HG02970 (cell line): Measurements from ENCODE around the gene MYBL2.
"Not testable (repeated sequence)": the region's sequence is repeated elsewhere in the genome, so short reads cannot be mapped to it uniquely, and the experiment has no call there.

ENCODE experiments used
- ATAC-seq: cut with Tn5 transposase; IDR thresholded peaks from one replicate; pipeline ENCODE4 v1.9.1; 2021; ENCODE audit warnings: mild to moderate bottlenecking, moderate library complexity, moderate number of reproducible peaks; ENCODE audit not compliant: unreplicated experiment, low FRiP score

The MYBL2 gene

DNA sequence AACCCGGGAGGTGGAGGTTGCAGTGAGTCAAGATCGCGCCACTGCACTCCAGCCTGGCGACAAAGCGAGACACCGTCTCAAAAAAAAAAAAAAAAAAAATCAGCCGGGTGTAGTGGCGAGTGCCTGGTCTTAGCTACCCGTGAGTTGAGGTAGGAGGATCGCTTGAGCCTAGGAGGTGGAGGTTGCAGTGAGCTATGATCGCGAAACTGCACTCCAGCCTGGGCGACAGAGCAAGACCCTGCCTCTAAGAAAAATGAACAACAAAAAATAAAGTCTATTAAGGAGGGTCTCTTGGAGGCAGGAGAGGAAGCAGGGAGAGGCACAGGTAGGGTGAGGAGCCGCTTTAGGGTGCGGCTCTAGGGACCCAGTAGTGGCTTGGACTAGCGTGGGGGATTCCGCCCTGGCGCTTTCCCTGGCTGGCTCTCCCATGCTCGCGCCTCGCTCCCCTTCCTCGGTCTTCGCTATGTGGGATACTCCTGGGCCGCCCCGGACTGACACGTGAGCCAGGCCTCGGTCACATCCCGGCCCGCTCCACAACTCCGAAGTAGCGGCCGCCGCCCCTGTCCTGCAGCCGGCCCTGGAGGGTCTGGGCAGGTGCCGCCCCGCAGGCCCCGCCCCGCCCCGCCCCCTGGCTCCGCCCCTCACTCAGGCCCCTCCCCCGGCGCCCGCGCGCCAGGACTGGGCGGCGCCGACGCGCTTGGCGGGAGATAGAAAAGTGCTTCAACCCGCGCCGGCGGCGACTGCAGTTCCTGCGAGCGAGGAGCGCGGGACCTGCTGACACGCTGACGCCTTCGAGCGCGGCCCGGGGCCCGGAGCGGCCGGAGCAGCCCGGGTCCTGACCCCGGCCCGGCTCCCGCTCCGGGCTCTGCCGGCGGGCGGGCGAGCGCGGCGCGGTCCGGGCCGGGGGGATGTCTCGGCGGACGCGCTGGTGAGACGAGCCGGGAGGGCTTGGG, at the start of gene MYBL2:
MYBL2 (plus strand) TSS at position 739 of the 953 bp plus-strand sequence; CDS start at position 909, 170 bp downstream.
- peak; percentile 65 for ATAC-seq

DNA sequence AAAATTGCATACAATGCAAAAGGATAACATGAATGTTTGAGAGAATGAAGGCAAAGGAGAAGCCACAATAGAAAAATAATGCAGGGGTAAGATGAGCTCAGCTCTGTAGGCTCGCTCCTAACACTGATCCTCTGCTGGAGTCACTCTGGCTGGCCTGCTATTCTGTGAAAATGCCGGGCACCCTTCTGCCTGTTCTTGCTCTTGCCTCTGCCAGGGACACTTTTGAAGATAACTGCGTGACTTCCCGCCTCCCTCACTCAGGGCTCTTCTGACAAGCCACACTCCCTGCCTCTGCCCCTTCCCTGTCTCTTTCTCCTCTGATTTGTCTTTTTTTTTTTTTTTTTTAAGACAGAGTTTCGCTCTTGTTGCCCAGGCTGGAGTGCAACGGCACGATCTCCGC, 35.3 kb upstream of the MYBL2 start:
- ATAC-seq, result no peak

DNA sequence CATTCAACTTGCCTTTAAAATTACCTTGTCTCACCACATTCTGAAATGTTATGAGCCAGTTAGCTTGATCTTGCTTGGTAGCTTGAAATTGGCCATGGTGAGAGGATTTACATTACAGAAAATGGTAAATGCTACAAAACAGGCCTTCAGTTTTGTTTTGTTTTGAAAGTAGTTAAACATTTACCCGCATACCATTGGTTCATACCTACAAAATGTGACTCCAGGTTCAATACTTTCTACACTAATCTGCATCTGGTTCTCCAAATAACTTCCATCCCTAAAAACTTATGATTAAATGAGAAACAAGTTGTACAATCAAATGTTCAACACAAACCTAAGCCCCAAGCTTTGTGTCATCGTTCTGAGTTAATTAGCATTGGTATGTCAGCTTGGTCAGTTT, 30.5 kb upstream of the MYBL2 start:
- no peak for ATAC-seq

DNA sequence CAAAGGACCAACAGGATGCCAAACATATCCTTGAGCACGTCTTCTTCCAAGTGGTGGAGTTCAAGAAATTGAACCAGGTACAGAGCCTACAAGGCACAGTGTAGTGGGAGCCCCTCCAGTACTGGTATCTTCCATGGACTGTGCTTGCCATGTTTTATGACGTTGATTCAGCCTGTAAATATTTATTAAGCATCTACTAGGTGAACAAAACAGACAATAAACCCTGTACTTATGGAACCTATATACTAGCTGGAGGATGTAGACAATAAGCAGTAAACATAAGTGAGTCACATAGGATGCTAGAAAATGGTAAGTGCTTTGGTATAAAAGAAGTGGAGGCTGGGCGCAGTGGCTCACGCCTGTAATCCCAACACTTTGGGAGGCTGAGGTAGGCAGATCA, 24.4 kb upstream of the MYBL2 start:
- no peak for ATAC-seq

DNA sequence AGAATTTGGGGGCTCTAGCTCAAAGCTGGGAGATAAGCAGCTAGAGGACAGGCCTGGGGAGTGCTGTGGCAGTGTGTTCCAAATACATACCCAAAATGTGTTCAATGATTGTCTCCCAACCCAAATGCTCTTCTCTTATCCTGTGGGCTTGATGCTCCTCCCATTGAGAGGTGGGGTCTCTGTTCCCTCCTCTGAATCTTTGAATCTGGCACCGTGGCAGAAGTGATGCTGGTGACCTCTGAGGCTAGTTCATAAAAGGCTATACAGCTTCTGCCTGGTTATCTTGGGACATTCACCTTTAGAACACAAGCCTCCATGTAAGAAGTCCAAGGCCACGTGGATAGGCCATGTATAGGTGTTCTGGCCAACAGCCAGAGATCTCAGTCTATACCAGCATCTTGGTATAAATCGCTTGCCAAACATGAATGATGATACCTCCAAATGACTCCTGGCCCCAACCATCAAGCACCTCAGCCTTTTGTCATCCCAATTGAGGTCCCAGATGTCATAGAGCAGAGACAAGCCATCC, 15.9 kb upstream of the MYBL2 start:
- no peak for ATAC-seq

DNA sequence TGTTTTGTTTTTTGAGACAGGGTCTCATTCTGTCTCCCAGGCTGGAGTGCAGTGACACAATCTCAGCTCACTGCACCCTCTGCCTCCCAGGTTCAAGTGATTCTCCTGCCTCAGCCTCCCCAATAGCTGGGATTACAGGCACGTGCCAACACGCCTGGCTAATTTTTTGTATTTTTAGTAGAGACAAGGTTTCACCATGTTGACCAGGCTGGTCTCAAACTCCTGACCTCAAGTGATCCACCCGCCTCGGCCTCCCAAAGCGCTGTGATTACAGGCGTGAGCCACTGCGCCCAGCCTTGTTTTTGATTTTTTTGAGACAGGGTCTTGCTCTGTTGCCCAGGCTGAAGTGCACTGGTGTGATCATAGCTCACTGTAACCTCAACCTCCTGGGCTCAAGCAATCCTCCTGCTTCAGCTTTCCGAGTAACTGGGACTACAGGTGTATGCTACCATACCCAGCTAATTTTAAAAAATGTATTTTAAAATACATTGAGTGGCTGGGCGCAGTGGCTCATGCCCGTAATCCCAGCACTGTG, 15.2 kb upstream of the MYBL2 start:
- ATAC-seq, result not testable (repeated sequence)

DNA sequence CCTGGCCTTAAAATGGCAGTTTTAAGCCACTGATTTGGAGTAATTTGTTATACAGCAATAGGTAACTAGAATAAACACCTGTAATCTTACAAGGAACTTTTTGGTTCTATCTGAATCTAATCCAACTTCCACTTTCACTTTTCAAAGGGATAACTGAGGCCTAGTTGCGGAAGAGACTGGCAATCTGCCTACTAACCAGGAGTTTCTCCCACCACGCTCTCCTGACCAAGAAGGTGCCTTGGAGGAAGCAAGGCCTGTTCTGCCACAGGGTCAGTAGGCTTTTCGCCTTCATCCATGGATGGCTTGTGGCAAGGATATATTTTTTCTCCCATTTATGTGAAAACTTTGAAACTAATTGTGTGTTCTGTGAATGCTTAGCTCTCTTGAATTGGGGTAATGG, 12.9 kb upstream of the MYBL2 start:
- no peak for ATAC-seq

DNA sequence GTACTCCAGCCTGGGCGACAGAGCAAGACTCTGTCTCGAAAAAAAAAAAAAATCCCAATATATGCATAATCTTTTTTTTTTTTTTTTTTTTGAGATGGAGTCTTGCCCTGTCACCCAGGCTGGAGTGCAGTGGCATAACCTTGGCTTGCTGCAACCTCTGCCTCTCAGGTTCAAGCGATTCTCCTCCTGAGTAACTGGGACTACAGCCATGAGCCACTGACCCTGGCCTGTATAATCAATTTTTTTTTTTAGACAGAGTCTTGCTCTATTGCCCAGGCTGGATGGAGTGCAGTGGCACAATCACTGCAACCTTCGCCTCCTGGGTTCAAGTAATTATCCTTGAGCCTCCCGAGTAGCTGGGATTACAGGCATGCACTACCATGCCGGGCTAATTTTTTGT, 11.7 kb upstream of the MYBL2 start:
- ATAC-seq, result not testable (repeated sequence)

DNA sequence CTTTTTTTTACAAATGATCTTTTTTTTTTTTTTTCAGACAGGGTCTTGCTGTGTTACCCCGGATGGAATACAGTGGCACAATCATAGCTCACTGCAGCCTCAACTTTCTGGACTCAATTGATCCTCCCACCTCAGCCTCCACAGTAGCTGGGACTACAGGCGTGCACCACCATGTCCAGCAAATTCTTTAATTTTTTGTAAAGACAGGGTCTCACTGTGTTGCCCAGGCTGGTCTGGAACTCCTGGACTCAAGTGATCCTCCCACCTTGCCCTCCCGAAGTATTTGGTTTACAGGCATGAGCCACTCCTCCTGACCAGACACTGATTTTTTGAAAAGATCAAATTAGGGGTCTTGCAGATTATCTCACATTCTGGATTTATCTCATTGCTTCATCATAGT, 11.0 kb upstream of the MYBL2 start:
- no peak for ATAC-seq

DNA sequence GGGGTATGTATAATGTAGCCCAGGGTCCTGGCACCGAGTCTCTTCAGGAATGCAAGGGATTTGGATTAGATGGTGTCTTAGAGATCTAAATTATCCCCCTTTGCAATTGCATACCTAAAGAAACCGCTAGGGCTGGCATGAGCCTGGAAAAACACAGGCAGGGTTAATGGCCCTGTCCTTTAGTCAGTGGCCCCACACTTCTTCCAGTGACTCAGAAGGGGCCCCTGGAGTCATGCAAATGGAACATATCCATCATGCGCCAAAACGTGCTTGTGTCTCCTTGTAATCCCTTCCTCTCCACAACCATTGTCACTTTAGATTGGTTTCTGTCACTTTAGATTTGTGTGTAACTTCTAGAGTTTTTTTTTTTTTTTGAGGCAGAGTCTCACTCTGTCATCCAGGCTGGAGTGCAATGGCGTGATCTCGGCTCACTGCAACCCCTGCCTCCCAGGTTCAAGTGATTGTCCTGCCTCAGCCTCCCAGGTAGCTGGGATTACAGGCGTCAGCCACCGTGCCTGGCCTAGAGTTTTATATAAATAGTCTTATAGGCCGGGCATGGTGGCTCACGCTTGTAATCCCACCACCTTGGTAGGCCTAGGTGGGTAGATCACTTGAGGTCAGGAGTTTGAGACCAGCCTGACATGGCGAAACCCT, 8.7 kb upstream of the MYBL2 start:
- no peak for ATAC-seq

DNA sequence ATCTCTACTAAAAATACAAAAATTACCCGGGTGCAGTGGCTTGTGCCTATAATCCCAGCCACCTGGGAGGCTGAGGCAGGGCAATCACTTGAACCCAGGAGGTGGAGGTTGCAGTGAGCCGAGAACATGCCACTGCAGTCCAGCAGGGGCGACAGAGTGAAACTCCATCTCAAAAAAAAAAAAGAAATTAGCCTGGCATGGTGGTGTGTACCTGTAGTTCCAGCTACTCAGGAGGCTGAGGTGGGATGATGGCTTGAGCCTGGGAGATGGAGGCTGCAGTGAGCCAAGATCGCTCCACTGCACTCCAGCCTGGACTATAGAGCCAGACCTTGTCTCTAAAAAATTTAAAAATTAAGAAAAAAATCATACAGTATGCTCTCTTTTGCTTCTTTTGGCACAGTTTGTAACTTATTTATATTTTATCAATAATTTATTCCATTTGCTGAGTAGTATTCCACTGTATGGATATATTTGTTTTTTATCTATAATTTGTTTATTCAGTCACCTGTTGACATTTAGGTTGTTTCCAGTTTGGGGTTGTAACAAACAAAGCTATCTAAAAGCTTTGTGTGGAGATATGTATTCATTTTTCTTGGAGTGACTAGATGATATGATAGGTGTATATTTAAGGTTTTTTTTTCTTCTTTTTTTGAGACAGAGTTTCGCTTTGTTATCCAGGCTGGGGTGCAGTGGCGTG, 8.0 kb upstream of the MYBL2 start:
- ATAC-seq, result no peak

DNA sequence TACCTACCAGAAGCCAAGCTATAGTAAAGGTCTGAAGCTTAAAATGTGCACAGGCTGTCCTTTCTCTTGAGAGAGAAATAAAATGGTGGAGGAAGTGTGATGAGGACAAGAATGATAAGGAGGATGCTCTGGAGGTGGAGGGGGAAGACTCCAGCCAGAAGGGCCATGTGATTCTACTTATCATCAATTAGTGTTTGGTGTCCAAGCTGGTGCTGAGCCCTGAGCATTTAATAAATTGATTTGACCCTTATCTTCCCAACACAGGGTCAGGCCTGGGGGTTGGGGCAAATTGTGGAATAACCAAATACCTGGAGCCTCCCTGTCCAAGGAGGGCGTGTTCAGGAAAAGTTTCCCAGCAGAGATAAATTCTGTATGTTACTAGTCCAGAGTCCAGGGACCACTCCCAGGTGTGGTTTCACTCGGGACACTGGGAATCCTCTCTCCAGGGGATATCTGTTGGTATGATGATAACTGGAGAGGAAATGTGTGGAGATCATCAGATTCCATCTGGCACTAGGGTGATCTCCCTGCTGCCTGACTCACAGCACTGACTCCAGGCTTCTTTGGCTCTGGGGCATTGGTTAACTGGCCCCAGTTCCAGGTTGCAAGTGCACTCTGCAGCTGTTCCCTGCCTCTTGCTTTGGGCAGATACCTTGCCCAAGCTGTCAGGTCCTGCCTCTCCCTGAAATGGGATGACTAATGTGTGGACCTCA, 3.8 kb upstream of the MYBL2 start:
- ATAC-seq, result no peak

DNA sequence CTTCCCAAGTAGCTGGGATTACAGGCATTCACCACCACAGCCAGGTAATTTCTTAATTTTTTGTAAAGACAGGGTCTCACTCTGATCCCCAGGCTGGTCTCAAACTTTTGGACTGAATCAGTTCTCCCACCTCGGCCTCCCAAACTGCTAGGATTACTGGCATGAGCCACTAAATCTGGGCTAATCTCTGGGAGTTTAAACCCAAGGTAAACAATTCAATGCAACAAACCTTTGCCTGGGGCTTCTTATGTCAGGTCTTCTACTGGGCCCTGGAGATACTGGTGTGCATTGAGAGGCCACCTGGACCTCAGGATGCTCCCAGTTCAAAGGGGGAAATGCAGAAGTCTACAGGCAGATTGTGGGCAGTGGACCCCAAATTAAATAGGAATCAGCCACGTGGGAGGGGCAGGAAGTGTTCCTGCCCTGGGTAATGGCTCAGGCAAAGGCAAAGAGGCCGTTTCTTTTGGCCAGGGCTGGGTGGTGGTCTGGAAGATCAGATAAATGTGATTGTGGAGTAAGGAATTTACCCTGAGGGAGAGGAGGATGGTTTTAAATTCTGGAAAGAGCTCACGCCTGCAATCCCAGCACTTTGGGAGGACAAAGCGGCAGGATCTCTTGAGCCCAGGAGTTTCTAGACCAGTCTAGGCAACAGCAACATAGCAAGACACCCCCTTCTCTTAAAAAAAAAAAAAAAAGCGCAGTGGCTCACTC, 1.3 kb upstream of the MYBL2 start:
- no peak for ATAC-seq

DNA sequence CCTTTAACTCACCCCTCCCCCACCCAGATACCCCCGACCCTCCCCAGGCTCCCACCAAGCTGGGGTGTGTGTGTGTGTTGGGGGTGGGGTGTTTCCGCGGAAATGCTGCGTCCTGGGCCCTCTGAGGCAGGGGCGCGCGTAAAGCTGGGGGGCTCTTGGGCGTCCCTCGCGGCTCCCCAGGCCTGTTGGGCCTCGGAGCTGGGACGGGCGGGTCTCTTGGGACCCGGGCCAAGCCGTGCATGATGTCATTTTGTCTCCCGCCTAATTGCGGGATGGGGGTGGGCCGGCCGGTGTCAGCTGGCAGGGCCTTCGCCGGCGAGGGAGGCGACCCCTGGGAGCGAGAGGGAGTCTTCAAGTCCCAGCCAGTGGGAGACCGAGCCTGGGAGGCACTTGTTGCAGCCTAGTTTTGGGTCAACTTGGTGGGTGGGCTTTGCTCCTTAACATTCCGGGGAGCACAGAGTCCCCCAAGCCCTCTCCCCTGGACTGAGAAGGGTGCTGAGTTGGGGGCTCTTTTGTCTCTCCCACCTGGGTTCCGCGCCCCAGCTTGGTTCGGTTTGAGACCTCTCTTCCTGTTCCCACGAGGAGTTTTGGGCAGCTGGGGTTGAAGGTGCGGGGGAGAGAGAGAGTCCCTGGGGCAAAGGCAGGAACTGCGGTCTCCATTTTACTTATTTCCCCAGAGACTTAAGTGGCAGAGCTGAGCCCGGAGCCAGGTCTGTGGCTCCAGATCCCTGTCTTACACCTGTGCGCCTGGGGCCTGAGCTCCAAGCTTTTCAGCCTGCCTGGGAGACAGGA, 623 bp downstream of the MYBL2 start:
- ATAC-seq, result peak; percentile 17

DNA sequence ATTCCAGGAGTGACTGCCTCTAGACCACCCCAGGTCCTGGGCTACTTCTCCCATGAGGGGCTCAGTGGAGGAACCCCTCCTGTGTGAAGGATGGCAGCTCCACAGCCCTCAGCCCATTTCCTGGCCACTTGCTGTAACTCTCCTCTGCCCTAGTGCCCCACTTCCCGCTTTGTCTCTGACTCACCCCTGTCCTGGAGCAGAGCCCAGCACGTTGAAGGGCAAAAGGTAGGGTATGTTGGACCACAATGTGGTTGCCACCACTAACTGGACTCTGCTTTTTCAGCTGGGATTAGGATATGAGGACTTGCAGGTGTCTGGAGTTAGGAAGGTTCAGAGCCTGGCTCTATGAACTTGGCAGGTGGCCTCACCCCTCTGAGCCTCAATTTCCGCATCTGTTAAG, 2.4 kb downstream of the MYBL2 start:
- no peak for ATAC-seq

DNA sequence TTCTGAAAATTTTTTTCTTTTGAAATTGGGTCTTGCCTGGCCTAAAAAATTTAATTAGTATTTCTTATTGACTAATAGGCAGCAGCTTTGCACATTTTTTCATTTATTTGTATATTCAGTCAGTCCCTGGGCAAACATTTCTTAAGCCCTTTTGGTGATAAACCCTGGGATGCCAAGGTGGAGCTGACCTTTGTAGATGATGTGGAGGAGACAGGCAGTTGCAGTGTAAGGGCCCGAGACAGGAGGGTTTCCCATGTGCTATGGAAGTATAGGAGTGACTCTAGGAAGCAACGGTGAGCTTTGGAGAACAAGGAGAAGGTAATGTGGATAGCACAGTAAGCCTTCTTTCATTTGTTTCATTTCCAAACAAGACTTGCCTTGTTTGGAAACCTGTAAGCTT, 3.5 kb downstream of the MYBL2 start:
- ATAC-seq, result no peak

DNA sequence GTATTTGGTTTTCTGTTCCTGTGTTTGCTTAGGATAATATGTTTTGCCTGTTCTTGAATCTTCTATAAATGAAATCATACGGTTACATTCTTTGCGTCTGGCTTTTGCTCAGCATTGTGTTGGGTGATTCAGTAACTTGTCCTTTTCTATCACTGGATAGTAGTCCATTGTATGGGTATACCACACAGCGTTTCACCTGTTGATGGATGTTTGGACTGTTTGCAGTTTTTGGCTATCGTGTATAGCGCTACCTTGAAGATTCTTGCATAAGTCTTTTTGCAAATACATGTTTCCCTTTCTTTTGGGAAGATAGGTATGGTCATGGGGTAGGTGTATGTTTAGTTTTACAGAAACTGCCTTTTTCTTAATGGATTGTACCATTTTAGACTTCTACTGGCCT, 9.5 kb downstream of the MYBL2 start:
- ATAC-seq, result no peak

DNA sequence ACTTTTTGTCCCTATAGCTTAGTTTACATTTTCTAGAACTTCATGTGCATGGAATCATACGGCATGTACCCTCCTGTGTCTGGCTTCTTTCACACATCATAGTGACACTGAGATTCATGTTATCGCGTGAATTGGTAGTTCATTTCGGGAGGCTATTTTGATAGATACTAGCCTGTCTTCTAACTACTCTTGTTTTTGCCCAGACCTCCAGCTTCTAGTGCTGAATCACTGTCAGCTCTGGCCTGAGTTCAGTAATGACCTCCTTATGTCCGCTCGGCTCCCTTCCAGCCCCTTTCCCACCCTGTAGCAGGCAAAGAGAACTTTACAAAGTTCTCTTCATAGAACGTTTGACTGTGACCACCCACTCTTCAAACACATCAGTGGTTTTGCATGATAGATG, 14.1 kb downstream of the MYBL2 start:
- peak; percentile 1 for ATAC-seq

DNA sequence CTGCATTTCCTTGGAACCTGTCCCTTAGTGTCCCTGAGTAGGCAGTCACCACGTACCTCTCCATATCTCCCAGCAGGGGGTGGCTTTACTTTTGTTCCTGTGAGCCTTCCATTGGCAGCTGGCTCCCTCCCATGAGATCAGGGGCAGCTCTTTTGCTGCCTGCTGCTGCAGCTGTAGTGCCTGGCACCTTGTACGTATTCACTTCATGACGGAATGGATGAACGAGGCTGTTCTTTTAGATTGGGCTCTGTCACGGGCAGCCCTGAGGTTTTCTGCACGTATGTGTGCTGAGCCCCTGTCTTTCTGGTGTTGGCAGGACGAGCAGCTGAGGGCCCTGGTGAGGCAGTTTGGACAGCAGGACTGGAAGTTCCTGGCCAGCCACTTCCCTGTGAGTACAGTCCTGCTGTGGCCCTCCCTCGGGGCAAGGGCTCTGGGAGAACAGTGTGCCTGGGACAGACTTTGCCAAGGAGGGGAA, 14.6 kb downstream of the MYBL2 start:
- ATAC-seq, result peak; percentile 18
